HG03558 (cell line): ENCODE results near the gene NASP.
"Not testable (repeated sequence)": the region's sequence is repeated elsewhere in the genome, so short reads cannot be mapped to it uniquely, and the experiment has no call there.

Experiments used
- ATAC-seq: cut with Tn5 transposase; IDR thresholded peaks from one replicate; pipeline ENCODE4 v1.9.1; 2021; ENCODE audit warnings: moderate number of reproducible peaks; ENCODE audit not compliant: unreplicated experiment; ENCODE audit errors: extremely low read depth

Gene NASP

DNA sequence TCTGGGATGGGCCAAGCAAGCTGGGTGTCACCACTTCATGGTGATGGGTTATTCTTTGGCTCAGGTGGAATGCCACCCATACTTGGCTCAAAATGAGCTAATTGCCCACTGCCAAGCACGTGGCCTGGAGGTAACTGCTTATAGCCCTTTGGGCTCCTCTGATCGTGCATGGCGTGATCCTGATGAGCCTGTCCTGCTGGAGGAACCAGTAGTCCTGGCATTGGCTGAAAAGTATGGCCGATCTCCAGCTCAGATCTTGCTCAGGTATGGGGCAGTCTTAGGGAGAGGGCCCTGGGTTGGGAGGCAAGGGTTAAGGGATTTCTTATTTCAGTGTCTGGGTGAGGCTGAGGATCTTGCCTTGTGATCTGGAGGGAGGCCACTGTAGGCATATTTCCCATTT is 15.4 kb upstream of the NASP start:
- ATAC-seq: no peak

- no peak for ATAC-seq
These were observed 14.3 kb upstream of the NASP start for GRCh38 chr1:45569571-45569961.

- no peak for ATAC-seq
These were observed 13.8 kb upstream of the NASP start for GRCh38 chr1:45569962-45570581.

GRCh38 chr1:45570631-45571030 is 13.2 kb upstream of the NASP start:
- no peak for ATAC-seq

DNA sequence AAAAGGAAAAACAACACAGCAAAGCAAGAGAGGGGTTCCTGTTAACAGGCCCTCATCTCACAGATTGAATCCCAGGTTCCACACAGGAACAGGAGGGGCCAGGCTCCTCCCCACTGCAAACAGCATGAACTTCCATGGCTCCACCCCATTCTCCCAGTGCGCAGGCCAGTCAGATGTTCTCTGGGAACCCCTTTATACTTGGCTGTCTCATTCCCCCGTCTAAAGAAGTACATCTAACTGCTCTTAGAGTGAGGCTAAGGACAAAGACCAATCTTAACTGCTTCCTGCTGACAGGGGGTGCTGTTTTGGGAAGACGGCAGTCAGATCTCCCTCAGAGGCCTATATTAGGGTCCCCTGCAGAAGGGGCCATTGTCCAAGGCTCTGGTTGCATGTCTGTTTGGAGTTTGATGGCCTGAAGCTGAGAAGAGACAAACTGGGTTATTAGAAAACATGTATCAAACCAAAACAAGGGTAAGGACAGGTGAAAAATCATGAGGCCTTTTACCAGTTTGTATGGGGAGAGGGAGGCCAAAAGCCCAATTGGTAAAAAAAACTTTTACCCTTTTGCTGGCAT is 10.5 kb upstream of the NASP start:
- ATAC-seq: no peak

DNA sequence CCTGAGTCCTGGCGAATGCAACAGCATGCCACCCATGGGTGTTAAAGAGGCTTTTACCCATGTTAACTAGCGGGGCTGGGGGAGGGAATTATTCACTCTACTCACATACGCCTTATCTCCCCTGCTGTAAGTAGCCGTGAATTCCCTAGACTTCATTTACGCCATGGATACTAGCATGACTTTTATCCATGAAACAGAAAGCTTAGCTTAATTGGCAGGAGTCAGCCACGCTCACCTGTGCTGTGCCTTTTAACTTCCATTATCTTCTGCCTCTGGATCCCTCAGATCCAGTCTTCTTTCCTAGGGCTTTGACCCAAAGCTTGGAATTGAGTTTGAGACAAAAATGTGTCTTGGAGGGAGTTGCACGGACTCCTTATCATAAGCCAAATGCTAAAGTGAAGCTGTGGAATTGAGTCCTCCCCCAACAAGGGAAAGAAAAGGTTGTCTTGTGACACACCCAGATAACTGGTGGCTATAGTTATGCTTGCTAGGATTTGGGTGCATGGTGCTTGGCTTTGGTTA is 9.7 kb upstream of the NASP start:
- no peak for ATAC-seq

- peak; percentile 62 for ATAC-seq
These were observed 576 bp upstream of the NASP start for GRCh38 chr1:45583264-45583665.

DNA sequence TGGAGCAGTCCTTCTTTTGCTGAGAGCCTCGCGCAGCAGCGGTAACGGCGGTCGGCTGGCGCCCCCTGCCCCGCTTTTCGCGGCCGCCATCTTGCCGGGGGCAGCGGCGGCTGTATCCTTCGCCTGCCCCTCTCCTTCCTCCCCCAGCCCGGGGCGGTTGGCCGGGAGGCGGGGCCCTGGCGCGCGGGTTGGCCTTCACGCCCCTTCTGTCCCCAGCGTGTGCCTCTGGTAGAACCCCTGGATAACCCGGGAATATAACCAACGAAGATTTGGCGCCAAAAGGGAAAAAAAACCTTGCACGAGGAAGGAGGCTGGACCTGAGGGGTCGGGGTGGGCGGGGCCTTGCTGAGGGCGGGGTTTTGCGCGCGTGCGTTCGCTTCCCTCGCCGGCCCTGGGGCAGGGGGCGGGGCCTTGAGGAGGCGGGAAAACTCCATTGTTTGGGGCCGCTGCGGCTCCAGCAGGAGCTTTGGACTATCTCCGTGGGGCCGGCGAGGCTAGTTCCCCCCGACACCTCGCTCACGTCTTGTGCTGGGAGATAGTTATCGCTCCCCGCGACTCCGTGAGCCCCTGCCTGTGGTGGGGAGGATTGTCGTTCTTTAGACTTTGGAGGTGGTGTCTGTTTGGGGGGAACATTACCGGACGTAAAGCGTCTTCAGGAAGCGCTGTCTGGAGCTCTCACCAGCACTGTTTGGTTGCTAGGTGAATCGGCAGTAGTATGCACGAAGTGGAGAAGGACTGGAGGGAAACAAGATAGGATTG is 689 bp downstream of the NASP start:
- no peak for ATAC-seq

DNA sequence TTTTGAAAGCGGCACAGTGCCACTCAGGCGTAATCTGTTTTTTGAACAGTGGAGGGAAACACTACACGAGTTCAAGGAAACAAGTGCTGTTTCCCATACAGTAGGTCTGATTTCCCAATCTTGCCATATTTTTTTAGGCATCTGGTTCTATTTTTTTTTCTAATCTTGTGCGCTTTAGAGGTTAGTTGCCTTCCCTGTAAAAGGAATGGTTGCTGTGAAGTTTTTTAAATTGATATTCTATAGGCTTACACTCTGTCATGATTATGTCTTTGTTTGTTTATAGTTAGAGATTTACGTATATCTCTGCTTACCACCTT is 1.2 kb downstream of the NASP start:
- no peak for ATAC-seq

GRCh38 chr1:45585496-45586075 is 1.7 kb downstream of the NASP start:
- ATAC-seq: no peak

GRCh38 chr1:45586769-45587168 is 2.9 kb downstream of the NASP start:
- no peak for ATAC-seq

DNA sequence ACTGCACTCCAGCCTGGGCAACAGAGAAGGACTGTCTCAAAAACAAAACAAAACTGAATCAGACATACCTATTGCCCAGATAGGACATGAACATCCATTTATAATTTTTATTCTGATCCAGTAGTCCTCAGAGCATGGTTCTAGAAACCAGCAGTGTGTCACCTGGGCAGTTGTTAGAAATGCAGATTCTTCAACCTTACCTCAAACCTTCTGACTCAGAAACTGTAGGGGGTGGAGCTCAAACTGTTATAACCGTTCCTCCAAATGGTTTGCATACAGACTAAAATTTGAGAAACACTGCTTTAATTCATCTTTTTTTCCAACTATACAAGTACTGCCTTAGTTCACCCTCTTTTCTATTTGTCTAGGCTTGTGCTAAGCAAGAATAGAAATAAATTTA is 6.0 kb downstream of the NASP start:
- ATAC-seq: no peak

GRCh38 chr1:45594412-45594811 is 10.6 kb downstream of the NASP start:
- no peak for ATAC-seq

GRCh38 chr1:45596765-45597164 is 12.9 kb downstream of the NASP start:
- not testable (repeated sequence) for ATAC-seq

- ATAC-seq: no peak
These were observed 20.4 kb downstream of the NASP start for GRCh38 chr1:45604239-45604638.

DNA sequence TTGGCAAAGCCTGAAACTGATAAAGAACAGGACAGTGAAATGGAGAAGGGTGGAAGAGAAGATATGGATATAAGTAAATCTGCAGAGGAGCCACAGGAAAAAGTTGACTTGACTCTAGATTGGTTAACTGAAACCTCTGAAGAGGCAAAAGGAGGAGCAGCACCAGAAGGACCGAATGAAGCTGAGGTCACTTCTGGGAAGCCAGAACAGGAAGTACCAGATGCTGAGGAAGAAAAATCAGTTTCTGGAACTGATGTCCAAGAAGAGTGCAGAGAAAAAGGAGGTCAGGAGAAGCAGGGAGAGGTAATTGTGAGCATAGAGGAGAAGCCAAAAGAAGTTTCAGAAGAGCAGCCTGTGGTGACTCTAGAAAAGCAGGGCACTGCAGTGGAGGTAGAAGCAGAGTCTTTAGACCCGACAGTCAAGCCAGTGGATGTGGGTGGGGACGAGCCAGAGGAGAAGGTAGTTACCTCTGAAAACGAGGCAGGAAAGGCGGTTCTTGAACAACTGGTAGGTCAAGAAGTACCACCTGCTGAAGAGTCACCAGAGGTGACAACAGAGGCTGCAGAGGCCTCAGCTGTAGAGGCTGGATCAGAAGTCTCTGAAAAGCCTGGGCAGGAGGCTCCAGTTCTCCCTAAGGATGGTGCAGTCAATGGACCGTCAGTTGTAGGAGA is 23.7 kb downstream of the NASP start:
- ATAC-seq: no peak

DNA sequence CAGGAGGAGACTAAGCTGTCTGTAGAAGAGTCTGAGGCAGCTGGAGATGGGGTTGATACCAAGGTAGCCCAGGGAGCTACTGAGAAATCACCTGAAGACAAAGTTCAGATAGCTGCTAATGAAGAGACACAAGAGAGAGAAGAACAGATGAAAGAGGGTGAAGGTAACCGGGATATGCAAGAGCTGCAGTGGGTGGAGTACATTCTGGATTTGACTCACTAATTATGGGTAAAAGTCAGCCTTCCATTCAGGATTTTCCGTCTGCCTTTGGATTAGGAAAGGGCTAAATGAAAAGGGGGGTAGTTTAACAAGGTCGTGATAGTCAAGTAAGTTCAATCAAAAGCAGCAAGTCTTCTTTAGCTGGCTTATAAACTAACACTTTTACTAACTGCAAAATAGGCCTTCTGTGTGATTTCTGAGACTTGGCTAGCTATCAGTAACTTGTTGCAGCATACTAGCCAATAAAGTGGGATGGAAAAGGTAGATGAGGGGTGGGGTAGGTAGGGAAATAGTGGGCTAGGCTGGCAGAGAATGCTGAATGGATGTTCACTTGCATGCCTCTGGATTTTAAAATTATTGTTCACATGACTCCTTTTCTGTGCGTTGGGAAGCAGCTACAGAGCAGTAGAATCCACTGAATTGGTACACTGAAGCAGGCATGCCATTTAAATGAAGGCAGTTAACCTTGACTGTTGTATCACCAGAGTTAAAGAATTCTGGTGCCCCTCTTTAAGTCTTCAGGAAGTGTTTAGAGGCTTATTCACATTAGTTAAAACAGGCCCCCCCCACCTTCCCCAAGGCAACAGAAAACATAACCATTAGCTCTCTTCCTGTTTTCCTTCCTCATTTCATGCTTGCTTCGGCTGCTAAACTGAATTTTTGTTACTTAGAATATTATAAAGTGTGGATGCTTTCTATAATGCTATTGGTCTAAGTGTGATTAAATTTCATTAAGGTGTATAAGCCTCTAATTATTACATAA is 24.6 kb downstream of the NASP start:
- no peak for ATAC-seq

GRCh38 chr1:45610589-45611226 is 26.9 kb downstream of the NASP start:
- ATAC-seq: no peak

GRCh38 chr1:45612941-45613579 is 29.2 kb downstream of the NASP start:
- no peak for ATAC-seq
